Right lobe of liver (tissue), 6 donors: ENCODE measurements around the gene STRC. TPM values are rescaled to one million over a fixed set of nuclear protein-coding genes. Genes with fewer than 3 reads are reported as not detected.
"Not testable (repeated sequence)": the region's sequence is repeated elsewhere in the genome, so short reads cannot be mapped to it uniquely, and the experiment has no call there.

Experiments
- ATAC-seq, 4 donors: fragments of 200-7000 bp; cut with Tn5 transposase; one replicate each; pipeline ENCODE4 v1.9.1; 2020; ENCODE audit warnings: mild to moderate bottlenecking in 4 of 4, moderate library complexity in 4 of 4
- DNase-seq, 3 donors: peaks; one replicate each; pipeline ENCODE4 v3.0.0-alpha.2; 2020
- H3K27ac ChIP-seq, 3 donors: fragments of 200-600 bp; one replicate each; pipeline ENCODE4 v1.8.0; 2022
- H3K27me3 ChIP-seq, 2 donors: fragments of 200-600 bp; one replicate each; pipeline ENCODE4 v1.8.0; 2022
- H3K36me3 ChIP-seq, 4 donors: fragments of 200-600 bp; sonication (generic) in 1 of 4; one replicate each; pipeline versions ENCODE4 v1.5.1 to v1.8.0; 2017 to 2022; ENCODE audit warnings: control low read depth in 1 of 4
- H3K4me1 ChIP-seq, 4 donors: fragments of 200-600 bp; sonication (generic) in 1 of 4; one replicate each; pipeline versions ENCODE4 v1.5.1 to v1.8.0; 2017 to 2022; ENCODE audit warnings: control low read depth in 1 of 4
- H3K4me3 ChIP-seq, 3 donors: fragments of 200-600 bp; one replicate each; pipeline ENCODE4 v1.8.0; 2022
- H3K9me3 ChIP-seq, 4 donors: fragments of 200-600 bp; sonication (generic) in 1 of 4; one replicate each; pipeline versions ENCODE4 v1.5.1 to v1.8.0; 2017 to 2022; ENCODE audit warnings: control low read depth in 1 of 4
- POLR2A ChIP-seq: fragments of 450-650 bp; IDR thresholded peaks from one replicate; pipeline ENCODE4 v1.6.1; 2017; ENCODE audit warnings: antibody characterized with exemption, mild to moderate bottlenecking
- WGBS: methylation state at CpG from one replicate; pipeline ENCODE4 v1.1.6; 2018; ENCODE audit warnings: low coverage, low lambda C conversion rate; ENCODE audit not compliant: insufficient coverage; ENCODE audit errors: missing lambda C conversion rate; 5-methylcytosine and 5-hydroxymethylcytosine counted together
- intact Hi-C, 2 donors: fragments of 100-400 bp; cut with DNase I; formaldehyde crosslinking; loops; one replicate each; pipeline versions ENCODE4 v1.11.2 to v1.14.1; 2022
- total RNA-seq, 6 experiments: library from RNA; depleted of rRNA in 2 of 6; stranded (reverse); fragments of >200 nt in 2 of 6; fragmentation: NEBNext Ultra II Directional in 3 of 6; extraction: Animal tissue kit (Norgen Biotek cat#: 25700) in 3 of 6; gene quantifications; one replicate each; pipeline versions ENCODE4 v1.1.0 to v1.2.4, GENCODE V29; 2016 to 2023
- TF ChIP-seq, protein P1 (sequence below), 4 donors: fragments of 200-600 bp in 3 of 4; fragments of 450-650 bp in 1 of 4; IDR thresholded peaks; one replicate each; pipeline versions ENCODE4 v1.5.1 to v1.8.0; 2016 to 2022; ENCODE audit warnings: antibody characterized with exemption in 4 of 4, mild to moderate bottlenecking in 2 of 4
- donor health status: DM: no; HTN: yes; CAD: no.
- donor health status: DM: no; HTN: no; CAD: no.
- donor health status: DM: no; HTN: no; CAD: no.
- donor health status: DM: no; HTN: yes; CAD: no.
- donor health status: DM: no; HTN: yes; CAD: no.

Gene STRC
- total RNA-seq, 6 experiments from 2014 or later: 0.11 to 1.4 (median 0.83) TPM; not detected in 1

DNA sequence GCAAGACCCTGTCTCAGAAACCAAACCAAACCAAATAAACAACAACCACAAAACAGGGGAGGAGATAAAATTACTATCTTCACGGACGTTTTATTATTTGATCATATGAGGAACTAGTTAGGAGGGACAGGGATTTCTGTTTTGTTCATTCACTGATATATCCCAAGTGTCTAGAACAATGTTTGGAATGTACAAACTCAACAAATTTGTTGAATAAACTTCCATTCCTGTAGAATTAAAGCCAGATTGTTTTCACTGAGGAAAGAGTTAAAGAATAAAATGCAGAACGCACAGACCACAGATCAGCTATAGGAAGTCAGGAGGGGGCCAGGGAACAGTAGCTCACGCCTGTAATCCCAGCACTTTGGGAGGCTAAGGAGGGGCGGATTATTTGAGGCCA, 6.5 kb upstream of the STRC start:
- H3K27me3 ChIP-seq: no peaks in the 10 kb centered on the region
- DNase-seq (no peak), ATAC-seq (no peak)
- no peak overlapping the region for H3K4me3 ChIP-seq
- H3K36me3 ChIP-seq: no peaks in the 10 kb centered on the region
- TF ChIP-seq POLR2A: no peak
- TF ChIP-seq, protein P1, sequence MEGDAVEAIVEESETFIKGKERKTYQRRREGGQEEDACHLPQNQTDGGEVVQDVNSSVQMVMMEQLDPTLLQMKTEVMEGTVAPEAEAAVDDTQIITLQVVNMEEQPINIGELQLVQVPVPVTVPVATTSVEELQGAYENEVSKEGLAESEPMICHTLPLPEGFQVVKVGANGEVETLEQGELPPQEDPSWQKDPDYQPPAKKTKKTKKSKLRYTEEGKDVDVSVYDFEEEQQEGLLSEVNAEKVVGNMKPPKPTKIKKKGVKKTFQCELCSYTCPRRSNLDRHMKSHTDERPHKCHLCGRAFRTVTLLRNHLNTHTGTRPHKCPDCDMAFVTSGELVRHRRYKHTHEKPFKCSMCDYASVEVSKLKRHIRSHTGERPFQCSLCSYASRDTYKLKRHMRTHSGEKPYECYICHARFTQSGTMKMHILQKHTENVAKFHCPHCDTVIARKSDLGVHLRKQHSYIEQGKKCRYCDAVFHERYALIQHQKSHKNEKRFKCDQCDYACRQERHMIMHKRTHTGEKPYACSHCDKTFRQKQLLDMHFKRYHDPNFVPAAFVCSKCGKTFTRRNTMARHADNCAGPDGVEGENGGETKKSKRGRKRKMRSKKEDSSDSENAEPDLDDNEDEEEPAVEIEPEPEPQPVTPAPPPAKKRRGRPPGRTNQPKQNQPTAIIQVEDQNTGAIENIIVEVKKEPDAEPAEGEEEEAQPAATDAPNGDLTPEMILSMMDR (IDR thresholded peaks at IDR 0.05): no peak
- H3K4me1 ChIP-seq: no peaks in the 10 kb centered on the region
- intact Hi-C loops: no loop called here
- H3K27ac ChIP-seq: no peak overlapping the region
- H3K9me3 ChIP-seq: no peaks in the 10 kb centered on the region
- 26% methylated on average over 5 of the region's 5 CpGs for WGBS

DNA sequence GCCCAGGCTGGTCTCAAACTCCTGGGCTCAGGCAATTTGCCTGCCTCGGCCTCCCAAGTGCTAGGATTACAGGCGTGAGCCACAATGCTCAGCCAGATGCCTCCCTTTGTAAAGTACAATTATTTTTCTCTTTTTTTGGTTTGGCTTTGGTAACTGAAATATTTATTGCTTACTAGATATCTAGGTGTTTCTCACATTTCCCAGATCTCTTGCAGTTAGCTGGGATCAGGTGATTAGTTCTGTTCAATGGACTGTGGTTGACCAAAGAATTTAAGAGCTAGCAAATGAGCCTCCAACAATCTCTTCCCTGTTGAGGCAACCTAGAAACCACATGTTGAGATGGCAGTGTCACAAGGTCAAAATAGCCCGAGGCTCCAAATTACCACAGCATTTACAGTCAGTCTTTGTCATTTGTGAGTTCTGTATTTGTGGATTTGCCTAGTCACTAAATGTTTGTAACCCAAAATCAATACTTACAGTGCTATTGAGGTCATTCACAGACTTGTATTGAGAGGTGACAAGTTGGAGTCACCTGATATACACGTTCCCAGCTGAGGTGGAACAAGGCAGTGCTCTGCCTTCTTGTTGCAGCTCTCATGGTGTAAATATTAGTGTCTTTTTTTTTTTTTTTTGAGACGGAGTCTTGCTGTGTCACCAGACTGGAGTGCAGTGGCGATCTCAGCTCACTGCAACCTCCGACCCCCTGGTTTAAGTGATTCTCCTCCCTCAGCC, 3.6 kb upstream of the STRC start:
- H3K27ac ChIP-seq, DNase-seq, intact Hi-C loops, H3K36me3 ChIP-seq, H3K27me3 ChIP-seq, H3K4me1 ChIP-seq, H3K9me3 ChIP-seq, H3K4me3 ChIP-seq: not testable (repeated sequence)
- ATAC-seq: peak in 3 of 4 donors; percentile 20 to 83 (median 38)
- 62% methylated on average over 5 of the region's 7 CpGs for WGBS

DNA sequence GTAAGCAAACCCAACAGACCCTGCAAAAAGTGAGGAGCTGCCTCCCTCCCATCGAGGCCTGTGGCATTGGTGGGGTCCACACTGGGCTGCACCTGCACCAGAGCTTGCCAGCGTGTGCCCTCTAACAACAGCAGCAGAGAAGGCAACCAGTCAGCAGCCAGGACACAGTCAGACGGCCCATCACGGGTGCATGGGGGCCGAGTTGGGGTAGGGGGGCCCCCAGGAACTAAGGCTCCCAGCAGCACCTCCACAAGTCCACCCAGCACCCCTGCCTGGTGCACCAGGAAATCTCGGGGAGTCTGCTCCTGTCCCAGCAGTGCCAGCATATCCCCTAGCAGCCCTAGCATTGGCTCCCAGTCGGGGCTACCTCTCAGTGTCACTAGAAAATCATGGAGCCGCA, 850 bp downstream of the STRC start:
- H3K4me1 ChIP-seq, DNase-seq, H3K36me3 ChIP-seq, intact Hi-C loops, H3K4me3 ChIP-seq, H3K9me3 ChIP-seq, H3K27me3 ChIP-seq, H3K27ac ChIP-seq: not testable (repeated sequence)
- no CpG with 5 or more reads among the region's 8 CpGs for WGBS
- peak in 2 of 4 donors; percentile 17 to 29 for ATAC-seq

DNA sequence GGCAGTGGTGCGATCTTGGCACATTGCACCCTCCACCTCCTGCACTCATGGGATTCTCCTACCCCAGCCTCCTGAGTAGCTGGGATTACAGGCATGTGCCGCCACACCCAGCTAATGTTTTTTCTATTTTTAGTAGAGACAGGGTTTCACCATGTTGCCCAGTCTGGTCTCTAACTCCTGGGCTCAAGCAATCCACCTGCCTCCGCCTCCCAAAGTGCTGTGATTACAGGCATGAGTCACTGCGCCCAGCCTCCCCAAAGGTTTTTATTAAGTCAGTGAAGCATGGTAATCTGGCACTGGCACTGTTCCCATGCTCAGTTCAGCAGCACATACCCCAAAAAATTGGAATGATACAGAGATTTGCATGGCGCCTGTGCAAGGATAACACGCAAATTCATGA, 16.4 kb downstream of the STRC start:
- DNase-seq, H3K4me1 ChIP-seq, ATAC-seq, H3K27ac ChIP-seq, H3K27me3 ChIP-seq, intact Hi-C loops, H3K4me3 ChIP-seq, H3K36me3 ChIP-seq, H3K9me3 ChIP-seq: not testable (repeated sequence)
- WGBS: 68% methylated on average over 3 of the region's 6 CpGs

DNA sequence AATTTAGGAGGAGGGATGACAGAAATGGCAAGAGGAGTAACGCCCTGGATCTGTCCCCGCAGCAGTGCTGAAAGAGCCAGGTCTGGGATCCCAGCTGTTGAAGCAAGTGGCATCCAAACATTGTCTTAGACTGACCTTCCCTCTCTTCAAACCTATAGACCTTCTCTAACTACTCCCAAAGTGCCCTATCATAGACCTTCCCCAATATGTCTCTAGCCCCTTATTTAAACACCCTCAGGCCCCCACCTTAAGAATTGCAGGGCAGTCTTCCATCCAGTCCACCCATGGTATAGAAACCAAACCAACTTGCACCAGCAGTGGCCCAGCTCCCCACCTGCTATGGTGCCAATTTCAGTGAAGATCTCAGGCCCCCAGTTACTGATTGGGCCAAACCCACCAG, 18.4 kb downstream of the STRC start:
- intact Hi-C loops: not testable (repeated sequence)
- WGBS: no CpG with 5 or more reads among the region's 2 CpGs

DNA sequence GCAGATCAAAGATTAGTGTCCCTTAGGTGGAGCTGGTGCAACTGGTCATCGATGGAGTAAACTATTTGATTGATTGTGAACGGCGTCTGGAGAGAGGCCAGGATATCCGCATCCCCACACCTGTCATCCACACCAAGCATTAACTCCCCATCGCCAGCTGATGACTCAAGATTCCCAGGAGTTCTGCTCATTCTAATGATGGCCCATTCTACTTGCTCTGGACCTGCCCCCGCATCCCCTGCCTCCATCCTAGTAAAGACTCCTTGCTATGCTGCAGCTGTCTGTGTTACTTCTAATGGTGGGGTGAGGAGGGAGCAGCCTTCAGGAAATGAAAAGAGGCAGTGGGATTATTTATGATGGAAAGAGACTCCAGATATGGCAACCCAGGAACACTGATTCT, 19.5 kb downstream of the STRC start:
- H3K27ac ChIP-seq, H3K36me3 ChIP-seq, H3K9me3 ChIP-seq, intact Hi-C loops, H3K4me3 ChIP-seq, H3K27me3 ChIP-seq, H3K4me1 ChIP-seq, ATAC-seq, DNase-seq: not testable (repeated sequence)
- 75% methylated on average over 3 of the region's 6 CpGs for WGBS

More for the DNA sequence above, 18.4 kb downstream of the STRC start:
- not testable (repeated sequence) for H3K36me3 ChIP-seq, DNase-seq, ATAC-seq, H3K27me3 ChIP-seq, H3K4me1 ChIP-seq, H3K27ac ChIP-seq, H3K9me3 ChIP-seq, H3K4me3 ChIP-seq

DNA sequence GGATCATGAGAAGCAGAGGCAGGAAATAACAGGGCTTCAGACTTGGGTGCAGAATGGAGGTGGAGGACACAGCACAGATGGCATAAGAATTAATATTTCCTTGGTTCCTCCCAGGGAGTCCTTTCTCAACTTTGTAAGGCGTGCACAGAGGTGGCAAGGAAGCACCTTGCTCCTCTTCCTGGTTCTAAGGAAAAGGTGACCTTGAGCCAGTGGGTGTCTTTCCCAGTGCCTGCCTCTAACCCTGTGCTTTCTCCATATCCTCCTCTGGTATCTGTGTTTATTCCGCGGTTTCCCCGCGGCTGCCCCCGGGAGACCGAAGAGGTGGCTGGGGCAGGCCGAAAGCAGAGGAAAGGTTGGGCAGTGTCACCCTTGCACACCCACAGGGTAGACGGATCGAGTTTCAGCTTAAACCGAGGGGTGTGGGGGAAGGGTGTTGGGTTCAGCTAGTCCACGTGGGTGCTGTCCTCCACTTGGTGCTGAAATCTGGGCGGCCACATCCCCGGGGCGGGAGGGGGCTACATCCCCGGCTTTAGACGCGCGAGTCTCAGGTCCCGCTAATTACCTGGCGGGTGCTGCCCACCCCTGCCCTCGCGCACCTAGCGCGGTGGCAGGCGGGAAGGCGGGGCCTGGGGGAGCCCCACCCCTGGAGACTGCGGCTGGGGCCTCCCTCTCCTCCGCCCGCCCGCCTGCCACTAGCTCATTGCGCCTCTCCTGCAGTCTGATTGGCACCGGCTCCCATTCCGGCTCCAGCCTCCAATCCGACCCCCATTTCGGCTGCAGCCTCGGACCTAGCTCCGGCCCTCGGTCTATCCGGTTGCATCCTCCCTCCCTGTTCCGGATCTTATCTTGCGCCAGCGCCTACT, 25.0 kb downstream of the STRC start, which contains the start of gene CKMT1B:
Gene CKMT1B, plus strand, starts transcription at position 700 of the 863 bp plus-strand sequence. CDS start 192 bp downstream, outside the sequence.
- H3K9me3 ChIP-seq, intact Hi-C loops, H3K27ac ChIP-seq, H3K27me3 ChIP-seq, DNase-seq, H3K36me3 ChIP-seq, H3K4me3 ChIP-seq, H3K4me1 ChIP-seq: not testable (repeated sequence)
- ATAC-seq: peak; percentile 13 to 70 (median 53)
- WGBS: no CpG with 5 or more reads among the region's 43 CpGs

DNA sequence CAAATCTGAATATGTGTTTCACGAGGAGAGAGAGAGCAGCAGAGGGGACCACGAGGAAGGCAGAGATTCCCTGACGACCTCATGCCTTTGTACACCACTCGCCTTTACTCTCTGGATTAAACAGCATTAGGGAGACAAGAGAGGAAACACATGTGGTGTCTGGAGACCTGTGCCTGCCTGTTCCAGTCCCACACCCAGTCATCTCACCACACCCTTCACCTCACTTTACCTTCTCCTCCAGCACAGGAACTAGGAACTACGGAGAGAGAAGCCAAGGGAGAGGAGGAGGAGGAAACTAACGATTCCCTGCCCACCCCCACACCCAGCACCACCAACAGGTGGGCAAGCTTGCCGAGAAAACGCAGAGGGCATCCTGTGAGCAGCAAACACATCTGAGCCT, 25.8 kb downstream of the STRC start:
- H3K4me1 ChIP-seq, ATAC-seq, H3K9me3 ChIP-seq, H3K36me3 ChIP-seq, intact Hi-C loops, H3K4me3 ChIP-seq, H3K27me3 ChIP-seq, DNase-seq, H3K27ac ChIP-seq: not testable (repeated sequence)
- 23% methylated on average over 4 of the region's 8 CpGs for WGBS

DNA sequence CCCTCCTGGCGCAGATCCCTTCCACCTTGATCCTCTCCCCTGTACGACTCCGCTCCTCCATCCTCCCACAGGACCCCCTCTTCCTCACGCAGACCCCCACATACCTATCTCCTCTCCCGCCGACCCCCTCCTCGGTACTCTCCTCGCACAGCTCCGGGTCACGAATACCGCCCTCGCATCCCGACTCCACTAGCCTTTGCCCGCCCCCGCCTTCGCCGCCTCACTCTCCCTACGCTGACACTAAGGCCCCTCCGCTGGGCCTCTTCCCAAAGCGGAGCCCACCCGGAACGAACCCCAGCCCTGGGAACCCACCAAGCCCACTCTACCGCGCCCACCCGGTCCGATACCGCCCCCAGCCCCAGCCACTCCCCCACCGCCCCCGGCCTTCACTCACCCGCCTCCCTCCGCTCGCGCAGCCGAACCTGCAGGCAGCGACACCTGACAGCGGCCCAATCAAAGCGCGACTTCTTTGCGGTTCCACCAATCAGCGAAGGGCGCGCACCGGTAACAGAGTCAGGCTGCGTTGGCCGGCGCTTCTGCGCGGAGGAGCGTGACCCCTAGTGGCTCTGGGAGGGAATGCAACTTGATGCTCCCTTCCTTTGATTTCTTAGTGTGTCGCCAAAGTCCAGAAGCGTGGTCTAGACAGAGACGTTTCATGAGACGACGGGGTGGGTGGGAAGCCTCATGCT, 28.7 kb downstream of the STRC start, which contains the start of gene PPIP5K1:
Gene PPIP5K1, minus strand, starts transcription at position 431 of the 689 bp plus-strand sequence. CDS start 5,704 bp downstream, outside the sequence.
- H3K9me3 ChIP-seq, H3K27ac ChIP-seq, H3K4me1 ChIP-seq, H3K27me3 ChIP-seq, DNase-seq, intact Hi-C loops, H3K36me3 ChIP-seq, H3K4me3 ChIP-seq: not testable (repeated sequence)
- peak; percentile 98 to 99 (median 98) for ATAC-seq
- WGBS: no CpG with 5 or more reads among the region's 54 CpGs

DNA sequence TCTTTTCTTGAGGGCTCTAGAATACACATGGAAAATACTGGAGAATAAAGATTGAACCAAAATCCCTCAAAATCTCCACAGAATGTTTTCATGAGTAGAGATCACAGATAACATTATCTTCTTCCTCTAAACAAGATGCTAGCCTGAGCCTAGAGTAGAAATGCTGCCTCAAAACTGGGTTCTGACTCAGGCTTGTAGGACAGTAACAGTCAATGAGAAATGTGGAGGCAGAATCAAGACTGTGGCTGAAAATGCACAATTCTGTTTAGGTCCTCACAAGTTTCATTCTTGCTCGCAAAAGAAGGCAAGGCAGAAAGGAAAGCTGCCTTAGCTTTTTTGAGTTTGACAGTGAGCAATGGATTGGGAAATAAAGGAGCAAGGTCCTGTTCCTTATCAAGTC, 44.0 kb downstream of the STRC start:
- intact Hi-C loops, H3K4me1 ChIP-seq, H3K27ac ChIP-seq, H3K36me3 ChIP-seq, ATAC-seq, DNase-seq, H3K4me3 ChIP-seq, H3K27me3 ChIP-seq, H3K9me3 ChIP-seq: not testable (repeated sequence)
- WGBS: no CpG with 5 or more reads among the region's 1 CpG
